Measurements from ENCODE around the gene TNK2. TPM values are rescaled to one million over a fixed set of nuclear protein-coding genes. Genes with fewer than 3 reads are reported as not detected.

Gene TNK2
- total and polyA plus RNA-seq, 2 of the 8 experiments (the other 6 are each of a cell fraction or from before 2014, with no cell fraction given) = 10.4 to 33.9 TPM

- ChIA-PET CTCF (ENCODE audit: partially characterized antibody) (interaction anchor here (0.5 to 23.1 kb wide), 9 partner anchors 9 to 1285 kb away, joined by 3 to 499 read pairs (median 3); partner anchors contain the start of gene TNK2), POLR2A (ENCODE audit: partially characterized antibody) (interaction anchor here (1.3 kb wide), 1 partner anchor 10 kb away, joined by 5 read pairs; the partner anchor contains the start of gene TNK2)
- H3K36me3 ChIP-seq (ENCODE audit: control insufficient read depth in 2 of 4, insufficient read depth in 4 of 4, low read length in 3 of 4) = no peaks in the 10 kb centered on the region
- H3K4me3 ChIP-seq (ENCODE audit: extremely low read depth in 1 of 4, insufficient read depth in 2 of 4, low read depth in 3 of 4, low read length in 4 of 4) = no peak overlapping the region
- H3K9ac ChIP-seq (replicated peaks in 1 of 4; ENCODE audit: extremely low read depth in 1 of 4, low read depth in 3 of 4, low read length in 3 of 4) = no peak overlapping the region
- no peak overlapping the region for H4K91ac ChIP-seq (replicated peaks; ENCODE audit: insufficient read length, low read length)
- no peak overlapping the region for H3K56ac ChIP-seq (replicated peaks; ENCODE audit: insufficient read length, low read depth, low read length)
- no peak overlapping the region for H2AK5ac ChIP-seq (ENCODE audit: low read depth, low read length)
- H3K4ac ChIP-seq (replicated peaks; ENCODE audit: insufficient read length, low read depth, low read length) = no peak overlapping the region
- H2BK12ac ChIP-seq (ENCODE audit: low read depth, low read length) = no peak overlapping the region
- 75% methylated on average over 11 of the region's 11 CpGs; no CpG with 5 or more reads in 1 of the 2 experiments for WGBS, 2 experiments (ENCODE audit: extremely low coverage in 1 of 2, insufficient coverage in 1 of 2, insufficient read length in 1 of 2, insufficient replicate concordance in 2 of 2, low coverage in 1 of 2, low lambda C conversion rate in 2 of 2, missing lambda C conversion rate in 1 of 2)
- H4K8ac ChIP-seq (ENCODE audit: extremely low read depth, insufficient read depth, low read length) = no peak overlapping the region; the same call in 1 of the 2 replicates
- no peak overlapping the region for H3K14ac ChIP-seq (ENCODE audit: insufficient read length)
- H3K9me3 ChIP-seq (ENCODE audit: insufficient read depth in 2 of 2, low read depth in 1 of 2, low read length in 1 of 2) = no peaks in the 10 kb centered on the region
- H2BK20ac ChIP-seq (ENCODE audit: low read length) = no peak overlapping the region
- H3K4me1 ChIP-seq (replicated peaks in 1 of 4; ENCODE audit: control insufficient read depth in 3 of 4, insufficient read depth in 4 of 4, low read length in 3 of 4) = peaks cover 0 to 16% (median 10%) of the 10 kb centered on the region in 4 experiments; a peak in 6 of 7 replicates
- H3K18ac ChIP-seq (ENCODE audit: extremely low read depth, low read length) = no peak overlapping the region
- FAIRE-seq = no peak
- no peak overlapping the region for H3K27ac ChIP-seq (ENCODE audit: low read depth, low read length)
- no peak overlapping the region for H2AFZ ChIP-seq (ENCODE audit: low read length)
- H3K23ac ChIP-seq (ENCODE audit: insufficient read length) = no peak overlapping the region
- H3K23me2 ChIP-seq (ENCODE audit: low read depth, low read length) = peaks cover 13% of the 10 kb centered on the region; the same call in 1 of the 2 replicates
- H4K20me1 ChIP-seq (replicated peaks in 1 of 2; ENCODE audit: control insufficient read depth in 1 of 2, insufficient read depth in 2 of 2, low read length in 2 of 2) = peaks cover 4 to 18% of the 10 kb centered on the region in 2 experiments
- no peaks in the 10 kb centered on the region for H3K27me3 ChIP-seq (replicated peaks in 1 of 4; ENCODE audit: control insufficient read depth in 3 of 4, extremely low read depth in 1 of 4, insufficient read depth in 3 of 4, low read length in 3 of 4)
- H2BK15ac ChIP-seq (ENCODE audit: low read length) = no peak overlapping the region
- H3K79me1 ChIP-seq (ENCODE audit: low read depth, low read length) = peaks cover 14% of the 10 kb centered on the region
- DNase-seq (ENCODE audit: low read depth in 1 of 2, low spot score in 2 of 2) = no peak
- no peak overlapping the region for H4K5ac ChIP-seq (ENCODE audit: insufficient read length, low read depth, low read length)
- peaks cover 0 to 6% of the 10 kb centered on the region in 2 experiments; a peak in 1 of 4 replicates for H3K79me2 ChIP-seq (ENCODE audit: control insufficient read depth in 1 of 2, insufficient read depth in 2 of 2, low read length in 2 of 2)
- no peak overlapping the region for H2BK5ac ChIP-seq (ENCODE audit: low read depth, low read length)
- H2BK120ac ChIP-seq (replicated peaks; ENCODE audit: low read depth, low read length) = no peak overlapping the region
- no peak overlapping the region for H3K4me2 ChIP-seq (ENCODE audit: insufficient read depth in 1 of 2, low read depth in 2 of 2, low read length in 2 of 2)
- TF ChIP-seq CTCF (IDR thresholded peaks at IDR 0.05; ENCODE audit: control extremely low read depth in 1 of 3, insufficient read depth in 1 of 3, low read depth in 1 of 3, low read length in 3 of 3) (peak in 1 of 3 experiments; percentile 45; a peak in 1 of 4 replicates), MAFK (IDR thresholded peaks at IDR 0.05; ENCODE audit: low read depth, low read length) (no peak), CEBPB (IDR thresholded peaks at IDR 0.05; ENCODE audit: low read depth, low read length) (no peak), MAX (IDR thresholded peaks at IDR 0.05) (no peak), EGR1 (IDR thresholded peaks at IDR 0.05; ENCODE audit: borderline replicate concordance, low read depth, low read length) (no peak), ATF3 (IDR thresholded peaks at IDR 0.05; ENCODE audit: insufficient read depth, low read depth, low read length) (no peak), TEAD4 (IDR thresholded peaks at IDR 0.05; ENCODE audit: low read depth, low read length) (peak; percentile 26; the same call in 1 of the 2 replicates), SAP30 (IDR thresholded peaks at IDR 0.05; ENCODE audit: insufficient read depth, insufficient replicate concordance, low read length) (no peak)
Observed at GRCh38 chr3:195897853-195898415, 10.4 kb downstream of the TNK2 start.
